ENCODE data around the gene RSPO1. TPM values are rescaled to one million over a fixed set of nuclear protein-coding genes. Genes with fewer than 3 reads are reported as not detected.

The RSPO1 gene
- total and polyA plus RNA-seq, 2 of the 4 experiments (the other 2 are of a cell fraction) = not detected

DNA sequence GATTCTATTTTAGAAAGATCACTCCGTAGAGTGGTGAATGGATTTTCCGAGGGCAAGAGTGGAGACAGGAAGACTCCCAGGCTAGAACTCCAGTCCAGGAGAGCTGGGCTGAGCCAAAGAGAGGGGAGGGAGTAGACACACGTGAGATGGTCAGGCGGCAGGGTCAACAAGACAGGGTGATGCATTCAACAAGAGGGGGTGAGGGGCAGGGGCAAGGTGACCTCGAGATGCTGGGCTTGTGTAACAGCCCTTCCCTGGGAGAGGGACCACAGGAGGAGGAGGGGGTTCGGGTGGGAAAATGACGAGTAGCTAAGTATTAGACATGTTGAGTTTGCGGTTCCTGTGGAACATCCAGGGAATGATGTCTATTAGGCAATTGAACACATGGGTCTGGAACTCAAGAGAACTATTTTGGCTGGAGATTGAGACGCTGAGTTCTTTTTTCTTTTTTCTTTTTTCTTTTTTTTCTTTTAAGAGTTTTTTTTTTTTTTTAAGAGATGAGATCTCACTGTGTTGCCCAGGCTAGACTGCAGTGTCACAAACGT, 13.3 kb downstream of the RSPO1 start:
- Histone ChIP-seq H3K9me3 (ENCODE audit: control insufficient read depth, insufficient read depth, low read length) (no peaks in the 10 kb centered on the region), H3K36me3 (ENCODE audit: control insufficient read depth, insufficient read depth, low read length) (no peaks in the 10 kb centered on the region), H4K5ac (ENCODE audit: low read depth, low read length) (no peak overlapping the region), H2AK9ac (replicated peaks; ENCODE audit: low read depth, low read length, poor library complexity) (no peak overlapping the region), H3K14ac (replicated peaks; ENCODE audit: low read depth, low read length) (no peak overlapping the region), H4K91ac (ENCODE audit: insufficient read depth, low read depth, low read length) (no peak overlapping the region), H3K4me1 (ENCODE audit: control insufficient read depth, insufficient read depth, low read length) (no peaks in the 10 kb centered on the region), H2AFZ (replicated peaks; ENCODE audit: low read length, poor library complexity) (no peak overlapping the region), H2BK20ac (ENCODE audit: low read depth, low read length) (no peak overlapping the region), H3K9me1 (ENCODE audit: insufficient read depth, low read length) (no peaks in the 10 kb centered on the region), H3K4me3 (ENCODE audit: insufficient read depth, low read depth, low read length) (no peak overlapping the region), H3K27ac (ENCODE audit: insufficient read depth, low read length) (no peak overlapping the region), H2BK15ac (ENCODE audit: low read depth, low read length) (no peak overlapping the region), H3K9ac (ENCODE audit: low read depth, low read length) (no peak overlapping the region), H3K4me2 (ENCODE audit: low read depth, low read length) (no peak overlapping the region), H3K18ac (ENCODE audit: low read depth, low read length) (no peak overlapping the region), H3K56ac (ENCODE audit: extremely low read depth, insufficient read depth, low read length) (no peak overlapping the region), H4K20me1 (ENCODE audit: insufficient read depth, low read length) (no peaks in the 10 kb centered on the region), H3K23ac (ENCODE audit: low read depth, low read length) (no peak overlapping the region; the same call in 1 of the 2 replicates), H3K79me1 (ENCODE audit: low read depth in 1 of 2, low read length in 2 of 2) (no peaks in the 10 kb centered on the region), H2AK5ac (ENCODE audit: low read depth, low read length) (no peak overlapping the region), H3K4ac (ENCODE audit: low read depth, low read length) (no peak overlapping the region), H2BK5ac (ENCODE audit: low read depth, low read length, poor library complexity, severe bottlenecking) (no peak overlapping the region), H4K8ac (ENCODE audit: low read depth in 2 of 2, low read length in 2 of 2) (no peak overlapping the region), H3K27me3 (ENCODE audit: control insufficient read depth, insufficient read depth, low read length) (peaks cover 18% of the 10 kb centered on the region), H2BK120ac (ENCODE audit: low read depth, low read length) (no peak overlapping the region)
- CTCF ChIA-PET = no interaction called here
- intact Hi-C loops (cut with micrococcal nuclease) (no loop called here), in situ Hi-C loops (cut with MboI; ENCODE audit: low sequenced_read_pairs) (loop anchor here (25.0 kb wide), 1 partner anchor 1191 kb away; no protein-coding TSS in a partner anchor), dilution Hi-C loops (cut with HindIII; ENCODE audit: low sequenced_read_pairs, unreplicated experiment) (no loop called here)
- BruUV-seq (replicated peaks) = no TSS peak
- TF ChIP-seq, protein P1, sequence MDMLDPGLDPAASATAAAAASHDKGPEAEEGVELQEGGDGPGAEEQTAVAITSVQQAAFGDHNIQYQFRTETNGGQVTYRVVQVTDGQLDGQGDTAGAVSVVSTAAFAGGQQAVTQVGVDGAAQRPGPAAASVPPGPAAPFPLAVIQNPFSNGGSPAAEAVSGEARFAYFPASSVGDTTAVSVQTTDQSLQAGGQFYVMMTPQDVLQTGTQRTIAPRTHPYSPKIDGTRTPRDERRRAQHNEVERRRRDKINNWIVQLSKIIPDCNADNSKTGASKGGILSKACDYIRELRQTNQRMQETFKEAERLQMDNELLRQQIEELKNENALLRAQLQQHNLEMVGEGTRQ (IDR thresholded peaks at IDR 0.05; ENCODE audit: low read depth, low read length) = no peak
- TF ChIP-seq POLR2A (IDR thresholded peaks at IDR 0.05; ENCODE audit: low read depth, low read length) (no peak), SMC3 (IDR thresholded peaks at IDR 0.05; ENCODE audit: low read depth, low read length) (no peak), RFX5 (IDR thresholded peaks at IDR 0.05; ENCODE audit: low read depth, low read length) (no peak)
- TF ChIP-seq, protein P2, sequence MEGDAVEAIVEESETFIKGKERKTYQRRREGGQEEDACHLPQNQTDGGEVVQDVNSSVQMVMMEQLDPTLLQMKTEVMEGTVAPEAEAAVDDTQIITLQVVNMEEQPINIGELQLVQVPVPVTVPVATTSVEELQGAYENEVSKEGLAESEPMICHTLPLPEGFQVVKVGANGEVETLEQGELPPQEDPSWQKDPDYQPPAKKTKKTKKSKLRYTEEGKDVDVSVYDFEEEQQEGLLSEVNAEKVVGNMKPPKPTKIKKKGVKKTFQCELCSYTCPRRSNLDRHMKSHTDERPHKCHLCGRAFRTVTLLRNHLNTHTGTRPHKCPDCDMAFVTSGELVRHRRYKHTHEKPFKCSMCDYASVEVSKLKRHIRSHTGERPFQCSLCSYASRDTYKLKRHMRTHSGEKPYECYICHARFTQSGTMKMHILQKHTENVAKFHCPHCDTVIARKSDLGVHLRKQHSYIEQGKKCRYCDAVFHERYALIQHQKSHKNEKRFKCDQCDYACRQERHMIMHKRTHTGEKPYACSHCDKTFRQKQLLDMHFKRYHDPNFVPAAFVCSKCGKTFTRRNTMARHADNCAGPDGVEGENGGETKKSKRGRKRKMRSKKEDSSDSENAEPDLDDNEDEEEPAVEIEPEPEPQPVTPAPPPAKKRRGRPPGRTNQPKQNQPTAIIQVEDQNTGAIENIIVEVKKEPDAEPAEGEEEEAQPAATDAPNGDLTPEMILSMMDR (conservative IDR thresholded peaks at IDR 0.05; ENCODE audit: low read depth, low read length) = no peak
- TF ChIP-seq, protein P3, sequence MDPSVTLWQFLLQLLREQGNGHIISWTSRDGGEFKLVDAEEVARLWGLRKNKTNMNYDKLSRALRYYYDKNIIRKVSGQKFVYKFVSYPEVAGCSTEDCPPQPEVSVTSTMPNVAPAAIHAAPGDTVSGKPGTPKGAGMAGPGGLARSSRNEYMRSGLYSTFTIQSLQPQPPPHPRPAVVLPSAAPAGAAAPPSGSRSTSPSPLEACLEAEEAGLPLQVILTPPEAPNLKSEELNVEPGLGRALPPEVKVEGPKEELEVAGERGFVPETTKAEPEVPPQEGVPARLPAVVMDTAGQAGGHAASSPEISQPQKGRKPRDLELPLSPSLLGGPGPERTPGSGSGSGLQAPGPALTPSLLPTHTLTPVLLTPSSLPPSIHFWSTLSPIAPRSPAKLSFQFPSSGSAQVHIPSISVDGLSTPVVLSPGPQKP (IDR thresholded peaks at IDR 0.05; ENCODE audit: borderline replicate concordance, low read depth, low read length) = no peak
- ATAC-seq (ENCODE audit: low read depth) = no peak
- 28% methylated on average over 2 of the region's 10 CpGs; no CpG with 5 or more reads in 1 of the 2 experiments for WGBS, 2 experiments (ENCODE audit: extremely low coverage in 2 of 2, insufficient read length in 1 of 2)
- DNase-seq = no peak
- POLR2A ChIA-PET (ENCODE audit: unreplicated experiment) = no interaction called here

Measured in IMR-90 (cell line).